Medulla oblongata (tissue), 1 donor: ENCODE data around the gene NXN.
"Not testable (repeated sequence)": the region's sequence is repeated elsewhere in the genome, so short reads cannot be mapped to it uniquely, and the experiment has no call there.

Experiments used
- DNase-seq: peaks from one replicate; pipeline ENCODE4 v3.0.0-alpha.2; 2015; ENCODE audit errors: extremely low spot score

NXN gene

DNA sequence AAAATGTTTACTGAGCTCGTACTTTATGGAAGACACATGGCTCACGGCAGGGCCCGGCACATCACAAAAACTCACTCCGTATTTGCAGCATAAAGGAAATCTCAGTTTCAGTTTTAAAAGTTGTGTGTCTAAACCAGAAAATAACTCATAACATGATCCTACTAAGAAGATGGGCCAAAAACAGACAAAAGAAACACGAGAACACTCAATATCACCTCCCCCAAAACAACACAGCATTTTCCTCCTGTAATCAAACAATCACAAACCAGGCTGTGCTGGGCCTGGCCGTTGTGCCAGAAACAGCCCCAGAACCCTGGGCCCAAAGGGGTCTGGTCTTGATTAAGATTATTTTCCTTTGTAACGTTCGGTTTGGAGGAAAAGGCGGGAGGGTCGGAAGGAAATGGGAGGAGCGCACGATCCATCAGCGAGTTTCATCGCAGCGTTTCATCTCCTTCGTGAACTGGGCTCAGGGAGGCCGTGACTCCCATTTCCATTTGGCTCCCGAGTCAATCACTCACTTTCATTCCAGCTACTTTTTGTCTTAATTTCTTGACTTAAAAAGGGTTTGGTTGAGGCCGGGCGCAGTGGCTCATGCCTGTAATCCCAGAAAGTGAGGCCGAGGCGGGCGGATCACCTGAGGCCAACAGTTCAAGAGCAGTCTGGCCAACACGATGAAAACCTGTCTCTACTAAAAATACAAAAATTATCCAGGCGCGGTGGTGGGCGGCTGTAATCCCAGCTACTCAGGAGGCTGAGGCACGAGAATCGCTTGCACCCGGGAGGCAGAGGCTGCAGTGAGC lies 61.4 kb downstream of the NXN start:
- no peak for DNase-seq

DNA sequence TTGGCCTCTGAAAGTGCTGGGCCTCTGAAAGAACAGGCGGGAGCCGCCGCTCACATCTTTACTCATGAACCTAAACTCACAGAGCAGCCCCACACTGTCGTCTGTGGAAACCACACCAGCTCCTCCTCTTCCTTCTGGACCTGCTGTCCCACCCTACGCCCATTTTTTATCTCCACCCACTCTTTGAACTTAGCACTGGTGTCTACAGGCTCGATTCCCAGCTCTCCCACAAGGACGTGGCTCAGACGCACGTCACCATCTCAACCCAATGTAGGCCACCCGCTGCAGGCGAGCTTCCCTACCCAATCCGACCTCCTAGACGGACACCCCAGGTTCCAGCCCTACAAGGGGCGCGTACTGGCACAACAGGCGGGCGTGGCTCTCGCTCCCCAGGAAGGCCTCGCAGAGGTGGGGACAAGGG lies 62.2 kb downstream of the NXN start:
- no peak for DNase-seq

DNA sequence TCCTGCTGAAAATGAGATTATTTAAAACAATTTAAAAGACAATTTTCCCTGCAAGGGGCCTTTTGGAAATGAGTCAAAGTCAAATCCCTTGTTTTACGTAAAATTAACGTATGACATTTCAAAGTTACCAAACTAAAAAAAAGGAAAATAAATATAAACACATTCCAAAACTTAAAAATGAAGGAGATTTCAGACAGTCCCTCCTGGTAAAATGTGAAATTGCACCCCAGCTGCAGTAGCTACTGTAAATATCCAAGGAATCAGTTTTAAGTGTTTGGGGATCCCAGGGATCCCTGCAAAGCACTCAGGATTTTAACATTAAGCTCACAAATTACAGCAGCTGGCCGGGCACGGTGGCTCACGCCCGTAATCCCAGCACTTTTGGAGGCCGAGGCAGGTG lies 63.3 kb downstream of the NXN start:
- no peak for DNase-seq

DNA sequence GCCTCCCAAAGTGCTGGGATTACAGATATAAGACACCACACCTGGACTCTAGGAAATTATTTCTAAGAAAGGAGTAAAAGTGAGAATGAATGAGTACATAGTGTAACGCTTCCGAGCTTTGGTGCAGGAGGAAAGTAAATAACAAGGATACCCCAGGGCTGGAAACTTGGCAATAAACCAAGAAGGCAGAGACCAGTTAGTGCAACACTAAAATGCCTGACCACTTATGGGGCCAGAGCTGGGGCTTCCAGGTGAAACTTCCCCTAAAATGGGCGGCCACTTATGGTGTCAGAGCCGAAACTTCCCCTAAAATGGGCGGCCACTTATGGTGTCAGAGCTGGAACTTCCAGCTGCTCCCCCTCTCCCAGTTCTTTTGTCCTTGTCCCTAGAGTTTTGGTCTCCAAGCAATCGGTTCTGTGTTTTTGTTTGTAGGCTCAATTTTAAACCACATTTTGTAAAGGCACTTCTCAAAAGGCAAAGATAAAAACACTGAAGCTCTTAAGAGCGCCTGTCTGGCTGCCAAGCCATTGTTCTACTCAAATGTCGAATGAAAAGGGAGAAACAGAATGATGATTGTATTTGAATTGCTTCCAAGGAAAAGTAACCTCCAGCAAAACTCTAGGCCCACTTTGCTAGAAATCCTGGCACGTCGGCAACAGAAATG lies 63.9 kb downstream of the NXN start:
- DNase-seq = peak; percentile 16

DNA sequence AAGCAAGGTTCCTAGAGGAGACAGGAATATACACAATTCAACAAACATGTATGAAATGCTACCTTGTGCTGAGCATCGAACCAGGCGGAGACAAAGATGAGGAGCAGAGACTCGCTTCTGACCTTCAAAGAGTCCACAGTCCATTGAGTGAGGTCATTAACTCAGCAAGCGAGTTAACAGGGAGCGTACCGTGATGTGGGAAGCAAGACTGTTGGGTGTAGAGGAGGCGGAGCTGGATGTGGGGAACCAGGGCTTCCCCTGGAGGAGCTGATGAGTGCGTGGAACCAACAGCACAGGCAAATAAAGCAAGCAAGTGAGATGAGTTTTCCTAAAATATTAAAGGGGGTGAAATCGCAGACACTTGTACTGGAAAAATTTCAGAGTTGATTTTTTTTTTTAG lies 65.0 kb downstream of the NXN start:
- no peak for DNase-seq

DNA sequence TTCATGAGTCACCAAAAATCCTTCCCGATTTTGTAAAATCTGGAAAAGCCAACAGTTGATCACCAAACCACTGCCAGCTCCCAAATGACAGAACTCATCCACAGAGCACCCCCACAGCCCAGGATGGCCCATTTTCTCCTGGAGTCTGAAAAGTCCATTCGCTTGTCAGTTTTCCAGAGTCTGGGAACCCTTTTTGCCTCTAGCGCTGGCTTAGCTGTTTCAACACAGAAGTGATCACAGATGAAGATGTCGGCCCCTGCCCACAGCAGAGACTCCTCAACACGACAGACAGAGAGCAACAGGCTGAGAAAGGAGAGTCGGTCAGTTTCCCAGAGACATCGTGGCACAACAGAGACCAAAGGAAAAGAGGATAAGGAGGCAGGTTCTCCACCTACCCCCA lies 66.4 kb downstream of the NXN start:
- DNase-seq = no peak

DNA sequence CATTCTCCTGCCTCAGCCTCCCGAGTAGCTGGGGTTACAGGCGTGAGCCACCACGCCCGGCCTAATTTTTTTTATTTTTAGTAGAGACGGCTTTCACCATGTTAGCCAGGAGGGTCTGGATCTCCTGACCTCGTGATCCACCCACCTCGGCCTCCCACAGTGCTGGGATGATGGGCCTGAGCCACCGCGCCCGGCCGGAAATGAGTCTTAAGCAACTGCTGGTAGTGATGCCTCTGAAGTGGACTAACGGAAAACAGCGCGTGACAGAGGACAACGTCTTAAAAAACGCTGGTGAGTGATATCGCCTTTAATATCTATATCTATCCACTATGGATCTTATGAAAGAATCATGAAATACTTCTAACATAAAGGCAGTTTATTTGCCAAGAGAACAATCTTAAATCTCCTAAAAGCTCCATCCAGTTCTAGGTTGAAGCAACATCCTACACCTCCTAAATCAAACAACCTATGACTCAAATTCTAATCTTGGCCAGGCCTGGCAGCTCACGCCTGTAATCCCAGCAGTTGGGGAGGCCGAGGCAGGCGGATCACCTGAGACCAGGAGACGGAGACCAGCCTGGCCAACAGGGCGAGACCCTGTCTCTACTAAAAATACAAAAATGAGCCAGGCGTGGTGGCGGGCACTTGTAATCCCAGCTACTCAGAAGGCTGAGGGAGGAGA lies 69.8 kb downstream of the NXN start:
- no peak for DNase-seq

DNA sequence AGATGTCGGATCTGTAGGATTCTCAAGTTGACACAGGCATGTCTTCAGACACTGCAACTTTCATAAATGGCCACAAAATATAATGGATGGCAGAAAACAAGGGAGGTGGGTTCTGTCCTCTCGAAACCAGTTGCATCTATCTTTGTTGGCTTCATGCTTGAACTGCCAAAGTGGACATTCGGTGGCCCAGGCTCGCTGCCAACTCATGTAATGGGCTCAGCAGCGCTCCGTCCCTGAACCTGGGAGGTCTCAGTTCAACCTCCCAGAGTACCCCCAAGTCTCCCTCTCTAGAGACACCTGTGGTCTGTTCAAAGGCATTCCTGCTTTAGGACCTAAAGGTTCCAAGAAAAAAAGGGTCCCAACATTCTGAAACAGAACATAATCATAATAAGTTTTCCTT lies 71.9 kb downstream of the NXN start:
- no peak for DNase-seq

DNA sequence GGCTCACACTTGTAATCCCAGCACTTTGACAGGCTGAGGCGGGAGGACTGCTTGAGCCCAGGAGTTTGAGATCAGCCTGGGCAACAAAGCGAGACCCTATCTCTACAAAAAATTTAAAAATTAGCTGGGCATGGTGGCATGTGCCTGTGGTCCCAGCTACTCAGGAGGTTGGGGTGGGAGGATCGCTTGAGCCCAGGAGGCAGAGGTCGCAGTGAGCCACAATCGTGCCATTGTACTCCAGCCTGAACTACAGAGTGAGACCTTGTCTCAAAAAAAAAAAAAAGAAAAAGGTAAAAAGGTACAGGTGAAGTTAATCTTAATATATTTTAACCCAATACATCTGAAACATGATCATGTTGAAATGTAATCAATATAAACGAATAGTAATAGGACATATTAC lies 73.9 kb downstream of the NXN start:
- not testable (repeated sequence) for DNase-seq

DNA sequence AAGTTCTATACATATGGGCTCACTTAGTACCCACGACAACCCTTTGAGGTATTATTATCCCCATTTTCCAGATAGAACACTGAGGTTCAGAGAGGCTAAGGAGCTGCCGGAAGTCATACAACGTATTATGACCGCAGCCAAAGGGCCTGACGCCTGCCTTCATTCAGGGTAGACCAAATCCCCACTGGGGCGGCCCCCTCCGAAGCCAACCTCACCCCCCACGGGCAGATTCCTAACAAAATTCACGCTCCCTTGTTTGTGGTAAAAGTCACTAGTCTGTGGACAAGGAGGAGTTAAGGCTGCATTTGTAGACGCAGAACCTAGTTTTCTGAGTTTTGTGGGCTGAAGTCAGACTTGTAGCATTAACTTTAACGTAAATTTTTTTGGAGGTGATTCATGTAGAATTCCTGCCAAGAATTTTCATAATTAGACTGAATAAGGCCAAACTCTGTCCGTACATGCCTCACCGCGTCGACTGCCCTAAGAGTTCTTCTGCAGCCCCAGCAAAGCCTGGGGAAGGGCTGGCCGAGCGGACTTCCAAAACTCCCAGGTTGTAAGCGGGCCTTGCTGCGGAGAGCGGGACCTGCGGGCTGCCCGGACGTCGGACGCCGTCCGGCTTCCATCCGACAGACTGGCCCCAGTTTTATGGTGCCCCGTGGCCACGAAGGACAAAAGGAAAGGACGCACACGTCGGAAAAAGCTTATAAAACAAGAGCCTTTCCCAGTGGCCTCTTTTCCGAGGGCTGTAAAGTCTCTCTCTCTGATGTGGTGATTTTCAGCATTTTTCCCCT lies 75.7 kb downstream of the NXN start:
- no peak for DNase-seq

DNA sequence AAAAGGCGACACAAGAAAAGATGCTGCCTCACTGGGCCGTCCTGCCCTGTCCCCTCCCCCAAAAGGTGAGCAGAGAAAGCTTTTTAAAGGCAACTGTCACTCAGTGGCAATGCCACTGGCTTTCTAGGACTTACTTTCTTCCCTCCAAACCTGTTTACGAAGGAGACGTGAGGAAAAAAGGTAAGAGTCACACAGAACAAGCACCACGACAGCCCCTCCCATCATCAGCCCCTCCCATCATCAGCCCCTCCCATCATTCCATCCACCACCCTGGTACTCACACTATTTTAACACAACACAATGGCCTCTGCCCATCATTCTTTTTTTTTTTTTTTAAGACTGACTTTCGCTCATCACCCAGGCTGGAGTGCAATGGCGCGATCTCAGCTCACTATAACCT lies 77.1 kb downstream of the NXN start:
- DNase-seq = no peak

DNA sequence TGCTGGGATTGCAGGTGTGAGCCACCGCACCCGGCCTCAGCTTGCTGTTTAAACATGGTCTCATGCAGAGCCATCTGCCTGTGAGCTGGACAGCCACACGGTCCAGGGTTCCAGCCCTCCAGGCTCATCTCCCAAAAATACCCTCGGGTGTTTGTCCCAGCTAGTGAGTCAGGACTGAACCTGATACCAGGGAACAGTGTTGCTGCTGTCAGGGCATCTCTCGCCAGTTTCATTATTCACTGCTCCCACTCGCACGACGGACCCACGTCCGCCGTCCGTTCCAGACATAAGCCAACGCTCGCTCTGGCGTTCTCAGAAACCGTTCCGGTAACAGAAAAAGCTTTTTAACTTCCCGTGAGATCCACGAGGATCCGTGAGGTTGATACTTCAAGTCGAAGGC lies 77.6 kb downstream of the NXN start:
- DNase-seq = no peak

DNA sequence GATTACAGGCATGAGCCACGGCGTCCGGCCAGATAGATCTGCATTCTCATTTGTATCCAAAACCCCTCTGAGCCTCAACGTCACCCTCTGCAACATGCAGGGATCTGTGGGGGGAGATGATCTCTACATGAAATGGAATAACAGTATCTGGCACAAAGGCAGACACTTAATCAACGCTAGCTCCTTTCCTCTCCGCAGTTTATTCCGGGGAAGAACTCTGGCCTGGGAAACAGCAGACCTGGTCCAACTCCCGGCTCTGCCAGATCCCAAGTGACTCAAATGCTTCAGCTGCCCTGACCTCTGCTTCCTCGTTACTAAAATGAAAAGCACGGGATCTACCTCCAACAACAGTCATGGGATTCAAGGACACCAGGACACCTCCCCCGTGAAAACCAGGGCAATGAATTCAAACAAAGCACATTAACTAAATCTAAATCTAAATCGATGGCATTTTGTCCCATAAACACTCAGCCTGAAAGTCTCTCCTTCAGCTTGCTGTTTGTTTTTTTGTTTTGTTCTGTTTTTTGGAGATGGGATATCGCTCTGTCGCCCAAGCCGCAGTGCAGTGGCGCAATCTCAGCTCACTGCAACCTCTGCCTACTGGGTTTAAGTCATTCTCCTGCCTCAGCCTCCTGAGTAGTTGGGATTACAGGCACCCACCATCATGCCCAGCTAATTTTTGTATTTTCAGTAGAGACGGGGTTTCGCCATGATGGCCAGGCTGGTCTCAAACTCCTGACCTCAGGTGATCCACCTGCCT lies 78.2 kb downstream of the NXN start:
- peak; percentile 53 for DNase-seq

DNA sequence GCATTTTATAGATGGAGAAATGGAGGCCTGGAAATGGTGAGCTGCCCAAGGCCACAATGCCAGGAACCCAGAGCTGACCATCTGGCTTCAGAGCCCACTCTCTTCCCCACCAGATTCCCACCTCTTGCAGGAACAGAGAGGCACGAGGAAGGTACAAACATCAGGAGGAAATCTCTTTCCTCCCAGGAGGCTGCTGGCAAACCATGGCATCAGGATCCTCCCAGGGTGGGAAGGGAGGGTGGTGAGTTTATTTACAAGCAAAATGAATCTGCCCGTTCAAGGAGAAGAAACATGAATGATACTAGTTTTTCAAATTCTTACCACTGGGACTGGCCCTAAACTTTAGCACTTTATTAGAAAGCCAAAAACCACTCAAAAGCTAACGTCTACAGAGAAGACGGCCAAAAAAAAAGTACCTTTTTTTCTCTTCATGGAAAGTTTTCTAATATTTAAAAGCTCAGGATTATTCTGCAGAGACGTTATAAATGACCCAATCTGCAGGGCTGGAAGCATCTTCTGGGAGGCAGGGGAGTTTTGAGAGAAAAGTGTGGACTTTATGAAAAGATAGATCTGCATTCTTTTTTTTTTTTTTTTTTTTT lies 79.1 kb downstream of the NXN start:
- no peak for DNase-seq

DNA sequence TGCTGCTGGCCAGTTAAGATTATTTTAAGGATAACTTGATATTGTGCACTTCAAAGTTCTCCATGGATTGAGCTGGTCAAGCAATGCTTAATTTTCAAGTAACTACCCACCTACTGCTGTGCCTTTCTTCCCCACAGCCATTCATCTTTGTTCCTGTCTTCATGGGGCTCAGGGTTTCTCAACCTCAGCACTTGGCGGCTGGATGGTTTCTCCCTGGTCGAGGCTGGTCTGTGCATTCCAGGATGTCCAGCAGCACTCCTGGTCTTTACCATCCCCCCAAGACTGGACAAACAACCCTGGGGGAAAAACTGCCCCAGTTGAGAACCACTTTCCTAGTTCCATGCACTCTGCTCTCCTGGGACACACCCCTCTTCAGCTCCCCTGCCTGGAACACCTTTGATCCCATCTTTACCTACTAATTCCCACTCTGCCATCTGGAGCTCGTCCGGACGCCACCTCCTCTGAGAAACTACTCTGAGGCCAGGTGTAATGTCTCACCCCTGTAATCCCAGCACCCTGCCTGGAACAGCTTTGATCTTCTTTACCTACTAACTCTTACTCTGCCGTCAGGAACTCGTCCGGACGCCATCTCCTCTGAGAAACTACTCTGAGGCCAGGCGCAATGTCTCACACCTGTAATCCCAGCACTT lies 81.5 kb downstream of the NXN start:
- no peak for DNase-seq

DNA sequence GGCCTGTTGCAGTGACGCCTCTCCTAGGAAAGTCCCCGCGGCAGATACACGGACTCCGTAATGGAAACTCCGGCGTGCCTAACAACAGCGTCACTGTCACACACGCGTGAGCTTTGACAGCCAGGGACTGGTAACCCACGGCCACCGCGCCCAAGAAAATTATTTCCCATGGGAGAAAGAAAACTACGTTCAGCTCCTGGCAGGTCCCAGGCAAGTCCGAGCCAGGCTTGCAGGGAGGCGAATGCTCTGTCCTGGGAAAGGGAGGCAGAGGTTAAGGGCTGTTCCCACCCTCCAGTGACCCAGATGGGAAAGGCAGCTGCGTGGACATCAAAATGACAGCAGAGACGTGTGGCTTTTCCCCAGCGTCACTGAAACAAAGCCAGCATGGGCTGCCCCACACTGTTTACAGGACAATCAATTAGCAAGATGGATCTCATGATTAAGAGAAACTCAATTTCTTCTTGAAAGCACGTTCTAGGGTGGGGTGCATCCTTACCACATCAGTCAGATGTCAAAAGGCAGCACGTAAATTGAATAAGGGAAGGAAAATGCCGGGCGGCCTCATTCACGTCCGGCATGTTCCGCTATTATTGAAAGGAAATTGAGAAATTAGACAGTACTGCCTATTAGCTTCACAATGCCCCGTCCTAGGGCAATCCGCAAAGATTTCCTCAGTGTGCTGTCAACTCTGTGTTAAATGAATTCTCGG lies 82.5 kb downstream of the NXN start:
- no peak for DNase-seq

DNA sequence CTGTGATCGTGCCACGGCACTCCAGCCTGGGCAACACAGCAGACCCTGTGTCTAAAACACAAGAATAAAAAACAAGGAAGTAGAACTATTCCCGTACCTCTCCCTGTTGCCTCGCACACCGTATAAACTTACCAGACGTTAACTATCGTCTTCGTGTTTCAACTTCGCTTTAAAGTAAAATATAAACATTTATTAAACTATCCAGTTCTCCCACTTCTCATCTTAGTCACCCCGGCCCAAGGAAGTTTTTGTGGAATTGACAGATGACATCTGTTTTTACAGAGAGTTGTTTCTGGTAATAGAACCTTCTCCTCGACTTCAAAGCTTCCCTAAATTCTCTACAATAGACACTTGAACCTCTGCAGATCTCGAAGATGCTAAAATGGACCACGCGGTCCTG lies 83.1 kb downstream of the NXN start:
- DNase-seq = no peak

DNA sequence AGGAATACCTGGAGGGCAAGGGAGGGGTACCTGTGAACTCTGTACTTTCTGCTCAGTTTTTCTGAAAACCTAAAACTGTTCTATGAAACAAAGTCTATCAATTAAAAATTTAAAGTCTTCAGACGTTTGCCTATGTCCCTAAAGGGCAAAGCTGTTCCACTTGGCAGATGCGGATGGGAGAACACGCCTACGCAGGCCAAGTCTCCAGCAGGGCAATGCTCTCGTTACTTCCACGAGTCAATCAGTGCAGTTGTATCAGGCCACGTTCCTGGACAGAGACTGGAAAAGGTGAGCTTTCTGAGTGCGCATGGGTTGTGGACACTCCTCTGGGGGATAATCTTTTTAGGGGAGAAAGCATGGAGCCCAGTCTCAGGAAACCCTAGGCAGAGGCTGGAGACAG lies 86.6 kb downstream of the NXN start:
- no peak for DNase-seq

DNA sequence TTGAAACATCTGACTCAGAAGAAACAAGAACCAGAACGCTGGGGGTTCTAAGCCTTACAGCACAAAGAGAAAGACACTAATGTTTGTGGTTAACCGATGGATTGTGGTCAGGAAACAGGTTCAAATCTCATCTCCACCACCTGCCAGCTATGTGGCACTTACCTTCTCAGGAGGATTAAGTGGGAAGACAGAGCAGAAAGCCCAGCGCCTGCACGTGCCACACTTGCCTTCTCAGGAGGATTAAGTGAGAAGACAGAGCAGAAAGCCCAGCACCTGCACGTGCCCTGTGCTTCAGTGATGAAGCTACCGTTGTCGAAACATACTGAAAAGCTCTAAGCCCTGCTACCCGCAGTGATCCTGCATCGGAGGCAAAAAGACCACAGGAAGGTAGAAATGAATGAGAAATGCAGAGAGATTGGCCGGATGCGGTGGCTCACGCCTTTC lies 90.6 kb downstream of the NXN start:
- DNase-seq = no peak
